ENCODE results near the gene HGFAC.

HGFAC gene

DNA sequence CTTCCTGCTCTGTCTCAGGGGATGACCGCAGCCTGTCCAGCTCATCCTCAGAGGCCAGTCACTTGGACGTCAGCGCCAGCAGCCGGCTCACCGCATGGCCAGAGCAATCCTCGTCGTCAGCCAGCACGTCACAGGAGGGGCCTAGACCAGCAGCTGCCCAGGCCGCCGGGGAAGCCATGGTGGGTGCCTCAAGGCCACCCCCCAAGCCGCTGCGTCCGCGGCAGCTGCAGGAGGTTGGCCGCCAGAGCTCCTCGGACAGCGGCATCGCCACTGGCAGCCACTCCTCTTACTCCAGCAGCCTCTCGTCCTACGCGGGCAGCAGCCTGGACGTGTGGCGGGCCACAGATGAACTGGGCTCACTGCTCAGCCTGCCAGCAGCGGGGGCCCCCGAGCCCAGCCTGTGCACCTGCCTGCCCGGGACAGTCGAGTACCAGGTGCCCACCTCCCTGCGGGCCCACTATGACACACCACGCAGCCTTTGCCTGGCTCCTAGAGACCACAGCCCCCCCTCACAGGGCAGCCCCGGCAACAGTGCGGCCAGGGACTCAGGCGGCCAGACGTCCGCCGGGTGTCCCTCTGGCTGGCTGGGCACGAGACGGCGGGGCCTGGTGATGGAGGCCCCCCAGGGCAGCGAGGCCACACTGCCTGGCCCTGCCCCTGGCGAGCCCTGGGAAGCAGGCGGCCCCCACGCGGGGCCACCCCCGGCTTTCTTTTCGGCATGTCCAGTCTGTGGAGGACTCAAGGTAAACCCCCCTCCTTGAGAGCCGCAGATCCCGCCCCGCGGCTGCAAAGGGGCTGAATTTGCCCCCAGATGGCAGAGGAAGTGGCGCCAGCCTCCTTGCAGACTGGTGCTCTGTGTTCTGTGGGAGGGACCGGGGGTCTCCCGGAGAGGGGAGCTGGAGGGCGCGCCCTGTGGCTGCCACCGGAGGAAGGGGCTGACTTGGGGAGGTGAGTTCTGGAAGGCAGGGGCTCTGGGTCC lies 51.3 kb downstream of the HGFAC start:
- DNase-seq: no peak

DNA sequence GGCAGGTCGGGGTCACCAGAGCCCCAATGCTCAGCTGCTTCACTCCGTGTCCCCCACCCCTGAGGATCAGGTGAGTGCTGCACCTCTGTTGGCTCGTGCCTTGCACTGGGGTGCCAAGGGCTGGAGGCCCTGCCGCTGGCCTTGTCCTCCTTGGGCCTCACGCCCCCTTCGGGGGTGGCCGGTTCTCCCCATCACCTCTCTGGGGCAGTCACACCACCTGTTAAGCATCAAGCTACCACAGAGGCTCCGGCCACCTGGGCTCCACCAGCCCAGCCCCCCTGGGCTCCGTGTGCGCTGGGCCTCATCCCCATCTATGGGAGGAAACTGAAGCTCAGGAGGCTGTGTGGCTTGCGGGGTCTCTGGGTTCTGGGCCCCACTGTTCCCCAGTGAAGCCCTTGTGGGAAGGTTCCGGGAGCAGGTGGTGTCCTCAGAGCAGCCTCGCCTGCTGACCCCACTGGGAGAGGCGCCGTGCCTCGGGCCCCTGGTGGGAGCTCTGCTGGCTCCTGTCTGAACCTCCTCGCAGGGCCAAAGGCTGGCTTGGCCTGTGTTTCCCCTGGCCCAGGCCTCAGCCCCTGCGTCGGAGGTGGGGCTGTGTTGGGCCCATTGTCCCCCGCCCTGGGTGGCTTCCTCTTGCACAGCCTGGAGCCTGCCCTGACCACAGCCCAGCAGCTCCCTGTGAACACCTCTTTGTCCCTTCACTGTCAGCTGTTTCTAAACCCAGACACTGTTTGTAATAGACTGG lies 52.1 kb downstream of the HGFAC start:
- no peak for DNase-seq

DNA sequence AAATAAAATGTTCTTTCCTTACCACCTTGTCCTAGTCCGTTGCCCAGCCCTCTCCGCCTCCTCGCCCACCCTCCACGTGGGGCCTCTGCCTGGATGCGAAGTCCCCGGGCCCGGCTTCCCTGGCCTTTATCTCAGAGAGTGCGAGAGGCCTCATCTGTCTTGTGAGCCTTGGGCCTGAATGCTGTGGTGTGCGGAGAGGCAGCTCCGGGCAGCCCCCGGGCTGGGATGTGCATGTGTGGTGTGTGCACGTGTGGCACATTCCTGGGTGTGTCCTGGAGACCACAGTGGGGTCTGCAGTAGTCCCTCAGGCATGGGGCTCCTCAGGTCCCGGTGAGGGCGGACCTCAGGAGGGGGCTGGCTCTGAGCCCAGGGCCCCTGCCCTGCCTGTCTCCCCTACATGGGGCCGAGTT lies 52.7 kb downstream of the HGFAC start:
- no peak for DNase-seq

DNA sequence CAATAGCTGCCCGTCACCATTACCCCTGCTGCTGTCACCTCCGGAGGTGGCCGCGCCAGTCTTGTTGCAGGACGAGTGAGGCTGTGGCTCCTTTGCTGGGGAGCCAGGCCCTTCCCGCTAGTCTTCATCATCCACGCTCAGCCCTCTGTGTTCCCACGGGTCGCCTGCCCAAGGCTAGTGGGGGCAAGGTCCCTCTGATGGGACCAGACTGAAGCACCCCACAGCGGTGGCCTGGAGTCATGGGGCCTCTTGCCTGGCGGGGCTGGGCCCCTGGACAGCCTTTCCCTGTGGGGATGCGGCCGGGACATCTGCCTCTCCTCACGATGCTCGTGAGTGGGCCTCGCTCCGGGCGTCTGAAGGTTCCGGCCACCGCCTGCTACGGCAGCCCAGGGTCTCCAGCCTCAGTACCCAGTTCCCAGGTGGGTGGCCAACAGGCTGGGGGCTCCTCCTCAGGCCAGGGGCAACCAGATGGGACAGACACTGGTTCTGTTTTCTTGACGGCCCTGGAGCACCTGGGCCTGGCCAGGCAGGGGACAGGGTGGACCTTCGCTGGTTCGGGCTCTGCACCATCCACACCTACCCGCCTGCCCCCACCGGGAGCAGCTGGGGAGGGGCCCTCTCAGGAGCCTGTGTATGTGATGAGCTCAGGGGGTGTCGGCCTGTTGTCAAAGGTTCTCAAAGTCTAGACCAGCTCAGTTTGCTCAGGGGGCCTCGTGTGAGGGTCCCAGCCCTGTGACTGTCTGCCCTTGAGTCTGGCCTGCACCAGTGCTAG lies 53.6 kb downstream of the HGFAC start:
- DNase-seq: no peak

DNA sequence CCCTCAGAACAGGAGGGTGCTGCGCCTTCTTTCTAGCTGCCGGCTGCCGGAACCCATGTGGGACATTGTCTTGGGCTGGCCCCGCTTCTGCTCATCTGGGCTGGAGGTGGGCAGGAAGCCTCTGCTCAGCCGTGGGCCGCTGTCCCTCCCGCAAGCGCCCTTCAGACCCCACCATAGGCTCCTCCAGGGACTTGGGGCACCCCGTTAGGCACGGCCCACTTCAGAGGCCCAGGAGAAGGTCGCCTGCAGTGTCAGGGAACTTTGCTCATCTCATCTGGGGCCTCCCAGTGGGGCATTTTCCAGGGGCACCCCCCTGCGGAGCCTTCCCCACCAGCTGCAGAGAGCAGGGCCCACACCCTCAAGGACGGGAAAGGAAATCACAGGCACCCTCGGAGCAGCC lies 54.3 kb downstream of the HGFAC start:
- no peak for DNase-seq

DNA sequence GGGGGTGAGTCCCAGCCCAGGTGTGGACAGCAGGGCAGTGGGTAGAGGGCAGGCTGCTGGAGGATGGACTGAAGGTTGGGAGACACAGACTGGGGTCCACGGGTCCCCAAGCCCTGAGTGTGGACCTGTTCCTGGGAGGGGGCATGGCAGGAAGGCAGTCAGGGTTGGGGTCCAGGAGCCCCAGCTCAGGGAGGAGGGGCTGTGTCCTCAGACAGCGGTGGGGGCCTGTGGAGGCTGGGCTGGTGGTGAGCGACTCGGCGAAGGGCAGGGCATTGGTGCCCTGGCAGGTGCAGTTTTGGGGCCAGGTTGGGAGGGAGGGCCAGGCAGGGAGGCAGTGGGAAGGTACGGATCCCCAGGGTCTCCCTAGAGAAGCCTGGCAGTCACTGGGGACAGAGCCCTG lies 55.3 kb downstream of the HGFAC start:
- DNase-seq: no peak

DNA sequence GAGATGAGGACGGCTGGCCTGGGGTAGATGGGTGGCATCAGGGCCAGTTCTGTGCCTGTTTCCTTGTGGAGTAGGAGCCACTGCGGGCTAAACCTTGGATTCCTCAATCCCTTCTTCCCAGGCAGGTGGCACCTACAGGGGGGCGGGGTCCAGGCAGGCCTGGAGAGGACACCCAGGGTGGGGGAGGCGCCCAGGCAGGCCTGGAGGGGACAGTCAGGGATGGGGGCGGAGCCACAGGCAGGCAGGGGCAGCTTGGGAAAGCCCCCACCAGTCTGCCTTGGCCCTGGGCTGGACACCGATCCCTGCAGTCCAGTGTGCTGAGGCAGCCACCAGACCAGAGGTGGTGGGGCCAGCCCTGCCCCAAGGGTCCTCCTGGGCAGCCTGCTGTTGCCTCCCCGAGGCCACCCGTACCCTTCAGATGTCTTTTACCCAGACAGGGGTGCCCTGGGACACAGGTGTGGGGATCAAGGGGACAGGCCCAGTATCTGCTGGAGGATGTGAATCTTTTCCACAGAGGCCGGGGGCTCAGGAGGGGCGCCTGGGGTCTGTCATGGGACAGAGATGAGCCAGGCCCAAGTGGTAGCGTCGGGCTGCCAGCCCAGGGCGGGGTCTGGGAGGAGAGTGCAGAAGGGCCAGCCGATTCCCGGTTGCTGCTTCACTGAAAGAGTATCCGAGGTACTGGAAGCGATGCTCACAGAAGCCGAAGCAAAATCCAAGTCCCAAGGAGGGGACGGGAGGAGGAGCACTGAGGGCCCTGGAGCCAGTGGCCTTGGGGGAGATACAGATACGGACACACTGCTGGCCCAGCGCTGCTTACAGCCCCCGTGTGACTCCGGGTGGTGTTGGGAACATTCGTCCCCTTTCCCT lies 56.0 kb downstream of the HGFAC start:
- no peak for DNase-seq

DNA sequence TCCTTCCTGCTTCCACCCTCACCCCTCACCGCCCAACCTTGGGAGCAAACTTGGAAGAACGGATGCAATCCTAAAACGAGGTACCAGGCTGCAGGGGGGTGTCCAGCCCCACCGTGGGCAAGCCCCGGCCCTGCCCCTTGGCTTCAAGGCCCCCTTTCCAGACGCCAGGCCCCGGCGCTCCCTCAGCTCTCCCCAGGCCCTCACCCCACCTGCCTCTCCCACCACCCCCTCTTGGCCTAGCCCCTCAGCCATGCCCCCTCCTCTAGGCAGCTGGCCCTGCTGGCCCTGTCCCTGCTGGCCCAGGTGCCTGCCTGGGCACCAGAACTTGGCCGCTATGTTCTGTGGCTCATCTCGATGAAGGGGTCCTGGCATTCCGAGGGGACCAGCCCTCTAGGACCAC lies 56.6 kb downstream of the HGFAC start:
- no peak for DNase-seq

Data from effector CD8-positive, alpha-beta T cell (primary cell).